HG03045 (cell line): ENCODE results near the gene F11R.
"Not testable (repeated sequence)": the region's sequence is repeated elsewhere in the genome, so short reads cannot be mapped to it uniquely, and the experiment has no call there.

Source experiments
- ATAC-seq: cut with Tn5 transposase; IDR thresholded peaks from one replicate; pipeline ENCODE4 v1.9.1; 2021; ENCODE audit warnings: mild to moderate bottlenecking, moderate library complexity; ENCODE audit not compliant: unreplicated experiment

F11R gene

GRCh38 chr1:161044908-161045735 lies 24.2 kb upstream of the F11R start:
- peak; percentile 29 for ATAC-seq

GRCh38 chr1:161044535-161044907 lies 23.6 kb upstream of the F11R start:
- ATAC-seq = no peak

GRCh38 chr1:161039546-161039945 lies 18.6 kb upstream of the F11R start:
- no peak for ATAC-seq

GRCh38 chr1:161039154-161039545 lies 18.2 kb upstream of the F11R start:
- ATAC-seq = no peak

- ATAC-seq = peak; percentile 73
Observed at GRCh38 chr1:161038523-161039153, 17.7 kb upstream of the F11R start, which contains the start of gene TSTD1. Gene TSTD1, minus strand, starts transcription at chr1:161038964. Its CDS starts 75 bp downstream, at chr1:161038889.

GRCh38 chr1:161037661-161038522 lies 16.9 kb upstream of the F11R start:
- no peak for ATAC-seq

- no peak for ATAC-seq
Observed at GRCh38 chr1:161033751-161034150, 12.8 kb upstream of the F11R start.

- ATAC-seq = no peak
Observed at GRCh38 chr1:161032409-161032808, 11.5 kb upstream of the F11R start.

- ATAC-seq = no peak
Observed at GRCh38 chr1:161031874-161032273, 10.9 kb upstream of the F11R start.

- not testable (repeated sequence) for ATAC-seq
Observed at GRCh38 chr1:161029466-161029865, 8.5 kb upstream of the F11R start.

- not testable (repeated sequence) for ATAC-seq
Observed at GRCh38 chr1:161026954-161027353, 6.0 kb upstream of the F11R start.

- ATAC-seq = not testable (repeated sequence)
Observed at GRCh38 chr1:161022432-161022831, 1.5 kb upstream of the F11R start.

GRCh38 chr1:161021970-161022353 lies 1.0 kb upstream of the F11R start:
- no peak for ATAC-seq

- peak; percentile 91 for ATAC-seq
Observed at GRCh38 chr1:161021165-161021969, 415 bp upstream of the F11R start.

GRCh38 chr1:161019751-161020495 lies 1.0 kb downstream of the F11R start:
- no peak for ATAC-seq

GRCh38 chr1:161019111-161019660 lies 1.8 kb downstream of the F11R start:
- not testable (repeated sequence) for ATAC-seq

GRCh38 chr1:161018631-161018930 lies 2.4 kb downstream of the F11R start:
- no peak for ATAC-seq

GRCh38 chr1:161017756-161018630 lies 3.0 kb downstream of the F11R start:
- ATAC-seq = no peak

- not testable (repeated sequence) for ATAC-seq
Observed at GRCh38 chr1:161017181-161017580, 3.8 kb downstream of the F11R start.
